H1 (cell line): ENCODE data around the gene POLR2J. TPM values are rescaled to one million over a fixed set of nuclear protein-coding genes. Genes with fewer than 3 reads are reported as not detected.
"Not testable (repeated sequence)": the region's sequence is repeated elsewhere in the genome, so short reads cannot be mapped to it uniquely, and the experiment has no call there.

Source experiments
- CTCF ChIA-PET: fragments of 300-600 bp; sonication (Branson Sonifier 250); formaldehyde crosslinking; loops from one replicate; lab custom pipeline; 2021; ENCODE audit not compliant: partially characterized antibody; lab: Charles Lee
- POLR2A ChIA-PET: fragments of 300-600 bp; sonication (Branson Sonifier 250); formaldehyde crosslinking; loops from one replicate; lab custom pipeline; 2021; ENCODE audit warnings: inconsistent platforms; ENCODE audit not compliant: partially characterized antibody; lab: Charles Lee
- DNase-seq, 2 experiments: peaks; one replicate each; pipeline versions ENCODE4 v3.0.0 to v3.0.0-alpha.2; 2010 to 2022; ENCODE audit warnings: low spot score in 2 of 2, low read depth in 1 of 2, mixed read lengths in 1 of 2
- FAIRE-seq: peaks from 2 replicates; lab custom pipeline; 2011; peaks lifted over from hg19 to GRCh38; lab: Jason Lieb, UNC
- H2AFZ ChIP-seq: 2 replicates; pipeline ENCODE4 v1.8.1; 2012; ENCODE audit warnings: low read length, inconsistent platforms
- H2AK5ac ChIP-seq: 2 replicates; pipeline ENCODE4 v1.6.1; 2013; ENCODE audit warnings: low read depth, low read length
- H2BK120ac ChIP-seq: replicated peaks from 2 replicates; pipeline ENCODE3; 2013; ENCODE audit warnings: low read depth, low read length, inconsistent platforms
- H2BK12ac ChIP-seq: 2 replicates; pipeline ENCODE4 v1.6.1; 2013; ENCODE audit warnings: low read depth, low read length
- H2BK15ac ChIP-seq: 2 replicates; pipeline ENCODE4 v1.6.1; 2013; ENCODE audit warnings: low read length
- H2BK20ac ChIP-seq: 2 replicates; pipeline ENCODE4 v1.6.1; 2013; ENCODE audit warnings: low read length
- H2BK5ac ChIP-seq: 2 replicates; pipeline ENCODE4 v1.6.1; 2013; ENCODE audit warnings: low read depth, low read length
- H3K14ac ChIP-seq: 2 replicates; pipeline ENCODE4 v1.6.1; 2013; ENCODE audit warnings: inconsistent platforms; ENCODE audit not compliant: insufficient read length
- H3K18ac ChIP-seq: 2 replicates; pipeline ENCODE4 v1.6.1; 2013; ENCODE audit warnings: low read length; ENCODE audit errors: extremely low read depth
- H3K23ac ChIP-seq: 2 replicates; pipeline ENCODE4 v1.6.1; 2013; ENCODE audit warnings: inconsistent platforms; ENCODE audit not compliant: insufficient read length
- H3K23me2 ChIP-seq: 2 replicates; pipeline ENCODE4 v1.6.1; 2013; ENCODE audit warnings: low read depth, low read length
- H3K27ac ChIP-seq: 2 replicates; pipeline ENCODE4 v1.6.1; 2011; ENCODE audit warnings: low read depth, low read length, inconsistent platforms
- H3K27me3 ChIP-seq, 4 experiments: replicated peaks in 1 of 4; 1 replicate in 1 of 4; 2 replicates in 3 of 4; pipeline versions ENCODE4 v1.6.1 to v1.8.1; 2011 to 2013; ENCODE audit warnings: low read length in 3 of 4, mild to moderate bottlenecking in 3 of 4, inconsistent platforms in 2 of 4, mixed read lengths in 2 of 4, moderate library complexity in 1 of 4; ENCODE audit not compliant: control insufficient read depth in 3 of 4, insufficient read depth in 3 of 4; ENCODE audit errors: extremely low read depth in 1 of 4
- H3K36me3 ChIP-seq, 4 experiments: 2 replicates each; pipeline versions ENCODE4 v1.6.1 to v1.8.1; 2011 to 2013; ENCODE audit warnings: mild to moderate bottlenecking in 4 of 4, low read length in 3 of 4, moderate library complexity in 2 of 4, control low read depth in 1 of 4, inconsistent platforms in 1 of 4; ENCODE audit not compliant: insufficient read depth in 4 of 4, control insufficient read depth in 2 of 4
- H3K4ac ChIP-seq: replicated peaks from 2 replicates; pipeline ENCODE3; 2013; ENCODE audit warnings: low read length, low read depth, mixed read lengths, inconsistent platforms; ENCODE audit not compliant: insufficient read length
- H3K4me1 ChIP-seq, 4 experiments: replicated peaks in 1 of 4; 1 replicate in 1 of 4; 2 replicates in 3 of 4; pipeline versions ENCODE4 v1.6.1 to v1.8.1; 2011 to 2013; ENCODE audit warnings: low read length in 3 of 4, inconsistent platforms in 2 of 4, mixed read lengths in 1 of 4; ENCODE audit not compliant: insufficient read depth in 4 of 4, control insufficient read depth in 3 of 4
- H3K4me2 ChIP-seq, 2 experiments: 2 replicates each; pipeline versions ENCODE4 v1.6.1 to v1.8.1; 2011 to 2013; ENCODE audit warnings: low read depth in 2 of 2, low read length in 2 of 2, control low read depth in 1 of 2, inconsistent platforms in 1 of 2, mild to moderate bottlenecking in 1 of 2; ENCODE audit not compliant: insufficient read depth in 1 of 2
- H3K4me3 ChIP-seq, 4 experiments: fragments of 200-600, 300-600 bp in 1 of 4; sonication (generic), shearing (Covaris generic), sonication (Bioruptor Twin) in 1 of 4; 2 replicates each; pipeline versions ENCODE4 v1.5.1 to v1.8.1; 2011 to 2016; ENCODE audit warnings: low read length in 4 of 4, low read depth in 3 of 4, control low read depth in 2 of 4, inconsistent platforms in 2 of 4, mild to moderate bottlenecking in 2 of 4, mixed read lengths in 1 of 4, moderate library complexity in 1 of 4; ENCODE audit not compliant: insufficient read depth in 2 of 4; ENCODE audit errors: extremely low read depth in 1 of 4
- H3K56ac ChIP-seq: replicated peaks from 2 replicates; pipeline ENCODE3; 2013; ENCODE audit warnings: low read depth, mild to moderate bottlenecking, mixed read lengths, low read length, inconsistent platforms; ENCODE audit not compliant: insufficient read length
- H3K79me1 ChIP-seq: 2 replicates; pipeline ENCODE4 v1.6.1; 2013; ENCODE audit warnings: low read depth, low read length, control low read depth
- H3K79me2 ChIP-seq, 2 experiments: 2 replicates each; pipeline versions ENCODE4 v1.6.1 to v1.8.1; 2012 to 2013; ENCODE audit warnings: low read length in 2 of 2, mild to moderate bottlenecking in 2 of 2, inconsistent platforms in 1 of 2; ENCODE audit not compliant: insufficient read depth in 2 of 2, control insufficient read depth in 1 of 2
- H3K9ac ChIP-seq, 4 experiments: replicated peaks in 1 of 4; 1 replicate in 1 of 4; 2 replicates in 3 of 4; pipeline versions ENCODE4 v1.6.1 to v1.8.1; 2011 to 2013; ENCODE audit warnings: low read depth in 3 of 4, low read length in 3 of 4, control low read depth in 2 of 4, mild to moderate bottlenecking in 2 of 4, moderate library complexity in 2 of 4, inconsistent platforms in 1 of 4; ENCODE audit errors: extremely low read depth in 1 of 4
- H3K9me3 ChIP-seq, 2 experiments: 2 replicates each; pipeline versions ENCODE4 v1.6.1 to v1.8.1; 2012 to 2013; ENCODE audit warnings: mild to moderate bottlenecking in 2 of 2, moderate library complexity in 2 of 2, control low read depth in 1 of 2, inconsistent platforms in 1 of 2, low read depth in 1 of 2, low read length in 1 of 2, mixed read lengths in 1 of 2; ENCODE audit not compliant: insufficient read depth in 2 of 2
- H4K20me1 ChIP-seq, 2 experiments: replicated peaks in 1 of 2; 2 replicates each; pipeline versions ENCODE3 to v1.8.1; 2011 to 2013; ENCODE audit warnings: inconsistent platforms in 2 of 2, low read length in 2 of 2, mild to moderate bottlenecking in 1 of 2; ENCODE audit not compliant: insufficient read depth in 2 of 2, control insufficient read depth in 1 of 2
- H4K5ac ChIP-seq: 2 replicates; pipeline ENCODE4 v1.6.1; 2013; ENCODE audit warnings: low read length, low read depth, mixed read lengths, inconsistent platforms; ENCODE audit not compliant: insufficient read length
- H4K8ac ChIP-seq: 2 replicates; pipeline ENCODE4 v1.8.0; 2013; ENCODE audit warnings: mild to moderate bottlenecking, moderate library complexity, low read length, inconsistent platforms; ENCODE audit not compliant: insufficient read depth; ENCODE audit errors: extremely low read depth
- H4K91ac ChIP-seq: replicated peaks from 2 replicates; pipeline ENCODE3; 2013; ENCODE audit warnings: low read length, mixed read lengths, inconsistent platforms; ENCODE audit not compliant: insufficient read length
- WGBS, 2 experiments: shearing (Covaris generic) in 1 of 2; methylation state at CpG; one replicate each; pipeline versions ENCODE4 v1.1.6 to v1.1.7; 2013 to 2015; ENCODE audit warnings: low lambda C conversion rate in 2 of 2, mixed read lengths in 2 of 2, inconsistent platforms in 1 of 2, low coverage in 1 of 2, missing lambda C conversion rate in 1 of 2; ENCODE audit not compliant: insufficient replicate concordance in 2 of 2, insufficient coverage in 1 of 2, insufficient read length in 1 of 2; ENCODE audit errors: extremely low coverage in 1 of 2, missing lambda C conversion rate in 1 of 2; 5-methylcytosine and 5-hydroxymethylcytosine counted together
- polyA plus RNA-seq, 7 experiments: library from polyadenylated mRNA; depleted of rRNA in 3 of 7; stranded (reverse) in 5 of 7; unstranded in 2 of 7; fragments of >200 nt in 5 of 7; fragments of 200-250 nt in 2 of 7; gene quantifications; 1 replicate in 5 of 7; 2 replicates in 1 of 7; 4 replicates in 1 of 7; pipeline versions ENCODE4 v1.2.1 to v1.2.3, GENCODE V29; 2011 to 2013; ENCODE audit warnings: missing spikeins in 2 of 7, mixed read lengths in 2 of 7
- total RNA-seq: library from RNA; stranded (reverse); fragmentation: NEBNext Ultra II Directional; extraction: Animal tissue kit (Norgen Biotek cat#: 25700); gene quantifications from 2 replicates; pipeline ENCODE4 v1.2.1, GENCODE V29; 2021

POLR2J gene
- total and polyA plus RNA-seq, 2 of the 8 experiments (the other 6 are each of a cell fraction or from before 2014, with no cell fraction given) = 54.1 to 113 TPM

GRCh38 chr7:102474116-102474515, 4.6 kb downstream of the POLR2J start:
- H2BK5ac ChIP-seq, H4K20me1 ChIP-seq, H3K23me2 ChIP-seq, H4K5ac ChIP-seq, H3K9ac ChIP-seq, FAIRE-seq, H2BK12ac ChIP-seq, H3K27ac ChIP-seq, H2BK120ac ChIP-seq, H4K91ac ChIP-seq, H2BK15ac ChIP-seq, H3K18ac ChIP-seq, H3K4ac ChIP-seq, H3K9me3 ChIP-seq, H2AFZ ChIP-seq, H3K79me2 ChIP-seq, H3K56ac ChIP-seq, H3K4me2 ChIP-seq, H3K27me3 ChIP-seq, H3K4me3 ChIP-seq, H3K79me1 ChIP-seq, H3K14ac ChIP-seq, H4K8ac ChIP-seq, H3K23ac ChIP-seq, H2AK5ac ChIP-seq, H2BK20ac ChIP-seq, H3K4me1 ChIP-seq: not testable (repeated sequence)
- no CpG with 5 or more reads among the region's 14 CpGs for WGBS, 2 experiments
- ChIA-PET CTCF (interaction anchor here (1.5 kb wide), 1 partner anchor 62 kb away, joined by 3 read pairs; no protein-coding TSS in a partner anchor), POLR2A (interaction anchor here (1.3 kb wide), 1 partner anchor 10 kb away, joined by 5 read pairs; the partner anchor contains the start of genes ALKBH4 and LRWD1)
- peak in 1 of 2 experiments; percentile 35 for DNase-seq
- peaks cover 2 to 14% (median 8%) of the 10 kb centered on the region in 4 experiments; a peak in 5 of 8 replicates for H3K36me3 ChIP-seq
